Trophoblast cell (in vitro differentiated cells and primary cell): ENCODE results near the gene NRXN2.

Experiments used
- DNase-seq, 2 donors: peaks; one replicate each; pipeline ENCODE4 v3.0.0-alpha.2; 2016
- H2AFZ ChIP-seq: 2 replicates; pipeline ENCODE4 v1.6.1; 2013; ENCODE audit warnings: low read length, moderate library complexity, mild to moderate bottlenecking; ENCODE audit not compliant: insufficient read depth, poor library complexity
- H2AK5ac ChIP-seq: 2 replicates; pipeline ENCODE4 v1.6.1; 2013; ENCODE audit warnings: mild to moderate bottlenecking, low read length
- H2BK120ac ChIP-seq: 2 replicates; pipeline ENCODE4 v1.6.1; 2013; ENCODE audit warnings: low read length, mild to moderate bottlenecking, moderate library complexity; ENCODE audit not compliant: insufficient read depth, poor library complexity
- H2BK12ac ChIP-seq: 2 replicates; pipeline ENCODE4 v1.6.1; 2013; ENCODE audit warnings: mild to moderate bottlenecking, low read length, moderate library complexity
- H2BK5ac ChIP-seq: 2 replicates; pipeline ENCODE4 v1.6.1; 2013; ENCODE audit warnings: low read length, low read depth, moderate library complexity, mild to moderate bottlenecking; ENCODE audit not compliant: poor library complexity
- H3K14ac ChIP-seq: 2 replicates; pipeline ENCODE4 v1.6.1; 2013; ENCODE audit warnings: mild to moderate bottlenecking, low read length
- H3K18ac ChIP-seq: 2 replicates; pipeline ENCODE4 v1.6.1; 2013; ENCODE audit warnings: mild to moderate bottlenecking, low read length
- H3K23ac ChIP-seq: 2 replicates; pipeline ENCODE4 v1.6.1; 2013; ENCODE audit warnings: low read length
- H3K27ac ChIP-seq: 2 replicates; pipeline ENCODE4 v1.5.1; 2013; ENCODE audit warnings: low read depth, mild to moderate bottlenecking, inconsistent platforms, low read length, moderate library complexity
- H3K27me3 ChIP-seq: 2 replicates; pipeline ENCODE4 v1.6.1; 2013; ENCODE audit warnings: inconsistent platforms, mild to moderate bottlenecking, low read length, moderate library complexity; ENCODE audit not compliant: insufficient read depth
- H3K36me3 ChIP-seq, 2 experiments: 1 replicate in 1 of 2; 2 replicates in 1 of 2; pipeline ENCODE4 v1.6.1; 2013; ENCODE audit warnings: low read length in 2 of 2, mild to moderate bottlenecking in 2 of 2, moderate library complexity in 1 of 2; ENCODE audit not compliant: insufficient read depth in 2 of 2, control insufficient read depth in 1 of 2
- H3K4ac ChIP-seq: 2 replicates; pipeline ENCODE4 v1.6.1; 2013; ENCODE audit warnings: low read depth, mild to moderate bottlenecking, low read length, moderate library complexity
- H3K4me1 ChIP-seq, 2 experiments: 1 replicate in 1 of 2; 2 replicates in 1 of 2; pipeline ENCODE4 v1.6.1; 2013; ENCODE audit warnings: low read length in 2 of 2, mild to moderate bottlenecking in 2 of 2, moderate library complexity in 1 of 2; ENCODE audit not compliant: insufficient read depth in 2 of 2, control insufficient read depth in 1 of 2
- H3K4me2 ChIP-seq: 2 replicates; pipeline ENCODE4 v1.6.1; 2013; ENCODE audit warnings: inconsistent platforms, mild to moderate bottlenecking, low read length, moderate library complexity
- H3K4me3 ChIP-seq: 2 replicates; pipeline ENCODE4 v1.5.1; 2013; ENCODE audit warnings: mild to moderate bottlenecking, low read depth, low read length, inconsistent platforms
- H3K79me1 ChIP-seq: one replicate; pipeline ENCODE4 v1.6.1; 2013; ENCODE audit warnings: low read length
- H3K79me2 ChIP-seq: 2 replicates; pipeline ENCODE4 v1.6.1; 2013; ENCODE audit warnings: low read length, mild to moderate bottlenecking; ENCODE audit not compliant: control insufficient read depth, insufficient read depth, poor library complexity
- H3K9ac ChIP-seq: 2 replicates; pipeline ENCODE4 v1.6.1; 2013; ENCODE audit warnings: mild to moderate bottlenecking, low read length
- H3K9me3 ChIP-seq: 2 replicates; pipeline ENCODE4 v1.6.1; 2013; ENCODE audit warnings: low read depth, mild to moderate bottlenecking, control low read depth, inconsistent platforms, low read length; ENCODE audit not compliant: insufficient read depth
- H4K12ac ChIP-seq: 2 replicates; pipeline ENCODE4 v1.6.1; 2013; ENCODE audit warnings: low read depth, mild to moderate bottlenecking, low read length, moderate library complexity
- H4K8ac ChIP-seq: 2 replicates; pipeline ENCODE4 v1.6.1; 2013; ENCODE audit warnings: low read depth, mild to moderate bottlenecking, low read length, moderate library complexity
- H4K91ac ChIP-seq: one replicate; pipeline ENCODE4 v1.6.1; 2013; ENCODE audit warnings: low read depth, mild to moderate bottlenecking, low read length, moderate library complexity
- WGBS: extraction: QIAGEN DNeasy Blood & Tissue Kit; methylation state at CpG from one replicate; pipeline ENCODE4 v1.1.7; 2013; ENCODE audit warnings: missing lambda C conversion rate; ENCODE audit not compliant: insufficient read length, insufficient coverage; ENCODE audit errors: extremely low coverage; 5-methylcytosine and 5-hydroxymethylcytosine counted together

Gene NRXN2

GRCh38 chr11:64649291-64649697, 73.7 kb downstream of the NRXN2 start:
- Histone ChIP-seq H3K27ac (no peak overlapping the region), H3K4ac (no peak overlapping the region), H2AK5ac (no peak overlapping the region), H3K9ac (no peak overlapping the region), H3K79me2 (no peaks in the 10 kb centered on the region), H3K36me3 (no peaks in the 10 kb centered on the region), H3K27me3 (peaks cover 11% of the 10 kb centered on the region), H3K79me1 (no peaks in the 10 kb centered on the region), H3K23ac (no peak overlapping the region), H3K18ac (no peak overlapping the region), H2BK120ac (no peak overlapping the region), H2BK5ac (no peak overlapping the region), H3K4me2 (no peak overlapping the region), H4K91ac (no peak overlapping the region), H2BK12ac (no peak overlapping the region), H4K8ac (no peak overlapping the region), H4K12ac (no peak overlapping the region), H2AFZ (no peak overlapping the region), H3K4me1 (peaks cover 0 to 6% of the 10 kb centered on the region in 2 experiments), H3K4me3 (no peak overlapping the region), H3K9me3 (peaks cover 2% of the 10 kb centered on the region), H3K14ac (no peak overlapping the region)
- WGBS = no CpG with 5 or more reads among the region's 6 CpGs
- peak in 1 of 2 donors; percentile 23 for DNase-seq

GRCh38 chr11:64648551-64648950, 74.4 kb downstream of the NRXN2 start:
- H2BK5ac ChIP-seq = no peak overlapping the region
- no peak overlapping the region for H3K27ac ChIP-seq
- WGBS = no CpG with 5 or more reads among the region's 9 CpGs
- no peaks in the 10 kb centered on the region for H3K36me3 ChIP-seq
- no peak overlapping the region for H3K9ac ChIP-seq
- H2AFZ ChIP-seq = no peak overlapping the region
- no peaks in the 10 kb centered on the region for H3K79me1 ChIP-seq
- no peak overlapping the region for H3K14ac ChIP-seq
- no peak overlapping the region for H3K4ac ChIP-seq
- no peak overlapping the region for H4K12ac ChIP-seq
- no peak overlapping the region for H2BK120ac ChIP-seq
- H2AK5ac ChIP-seq = no peak overlapping the region
- no peak overlapping the region for H3K18ac ChIP-seq
- no peak overlapping the region for H2BK12ac ChIP-seq
- H3K79me2 ChIP-seq = no peaks in the 10 kb centered on the region
- H4K91ac ChIP-seq = no peak overlapping the region
- no peak overlapping the region for H3K4me3 ChIP-seq
- peaks cover 5% of the 10 kb centered on the region for H3K9me3 ChIP-seq
- no peak overlapping the region for H3K4me2 ChIP-seq
- no peak overlapping the region for H4K8ac ChIP-seq
- peaks cover 17% of the 10 kb centered on the region for H3K27me3 ChIP-seq
- no peak for DNase-seq
- no peak overlapping the region for H3K23ac ChIP-seq
- peaks cover 0 to 6% of the 10 kb centered on the region in 2 experiments for H3K4me1 ChIP-seq

- Histone ChIP-seq H4K12ac (no peak overlapping the region), H3K79me1 (no peaks in the 10 kb centered on the region), H2BK120ac (no peak overlapping the region), H3K36me3 (no peaks in the 10 kb centered on the region), H2AFZ (no peak overlapping the region), H3K9ac (no peak overlapping the region), H3K79me2 (no peaks in the 10 kb centered on the region), H4K8ac (no peak overlapping the region), H2AK5ac (no peak overlapping the region), H2BK5ac (no peak overlapping the region), H2BK12ac (no peak overlapping the region), H4K91ac (no peak overlapping the region), H3K4me3 (no peak overlapping the region), H3K23ac (no peak overlapping the region), H3K9me3 (peaks cover 3% of the 10 kb centered on the region), H3K4me2 (no peak overlapping the region), H3K14ac (no peak overlapping the region), H3K18ac (no peak overlapping the region), H3K4me1 (peaks cover 0 to 3% of the 10 kb centered on the region in 2 experiments), H3K4ac (no peak overlapping the region), H3K27ac (no peak overlapping the region), H3K27me3 (peaks cover 26% of the 10 kb centered on the region)
- DNase-seq = no peak
- no CpG with 5 or more reads among the region's 9 CpGs for WGBS
Observed at GRCh38 chr11:64647019-64647779, 75.8 kb downstream of the NRXN2 start.

GRCh38 chr11:64644647-64645275, 78.2 kb downstream of the NRXN2 start:
- Histone ChIP-seq H2BK12ac (no peak overlapping the region), H3K79me2 (no peaks in the 10 kb centered on the region), H3K4me3 (no peak overlapping the region), H4K8ac (no peak overlapping the region), H3K4ac (no peak overlapping the region), H2BK120ac (no peak overlapping the region), H3K23ac (no peak overlapping the region), H3K27me3 (peaks cover 47% of the 10 kb centered on the region), H3K14ac (no peak overlapping the region), H3K36me3 (no peaks in the 10 kb centered on the region), H2AK5ac (no peak overlapping the region), H3K79me1 (no peaks in the 10 kb centered on the region), H3K18ac (no peak overlapping the region), H3K4me1 (peaks cover 0 to 2% of the 10 kb centered on the region in 2 experiments), H4K12ac (no peak overlapping the region), H3K4me2 (no peak overlapping the region), H4K91ac (no peak overlapping the region), H3K9me3 (peaks cover 8% of the 10 kb centered on the region), H3K9ac (no peak overlapping the region), H3K27ac (no peak overlapping the region), H2BK5ac (no peak overlapping the region), H2AFZ (no peak overlapping the region)
- no CpG with 5 or more reads among the region's 11 CpGs for WGBS
- DNase-seq = no peak
